ENCODE results near the gene CTNNA3. TPM values are rescaled to one million over a fixed set of nuclear protein-coding genes. Genes with fewer than 3 reads are reported as not detected.

The CTNNA3 gene
- total RNA-seq, 4 donors from 2014 or later, result 14.3 to 49.5 (median 24.2) TPM

- DNase-seq (no peak), ATAC-seq (no peak)
- in situ Hi-C loops (cut with MboI; ENCODE audit: low sequenced_read_pairs in 4 of 4), result no loop called here
- no peaks in the 10 kb centered on the region for H3K9me3 ChIP-seq
- no peak overlapping the region for H3K27ac ChIP-seq
- H3K4me1 ChIP-seq, result no peaks in the 10 kb centered on the region
- intact Hi-C loops (cut with DNase I; ENCODE audit: low total_unique reads), result no loop called here
- H3K4me3 ChIP-seq, result no peak overlapping the region
- no peaks in the 10 kb centered on the region for H3K27me3 ChIP-seq
- TF ChIP-seq CTCF (IDR thresholded peaks at IDR 0.05 in 4 of 5, conservative IDR thresholded peaks at IDR 0.05 in 1 of 5), result no peak
- TF ChIP-seq POLR2A (IDR thresholded peaks at IDR 0.05), result no peak
- H3K36me3 ChIP-seq, result no peaks in the 10 kb centered on the region
Measured at GRCh38 chr10:66041771-66042170, 1654.2 kb downstream of the CTNNA3 start.

GRCh38 chr10:66038623-66039022 is 1657.4 kb downstream of the CTNNA3 start:
- H3K9me3 ChIP-seq, result no peaks in the 10 kb centered on the region
- H3K4me3 ChIP-seq, result no peak overlapping the region
- no peaks in the 10 kb centered on the region for H3K27me3 ChIP-seq
- TF ChIP-seq CTCF (IDR thresholded peaks at IDR 0.05 in 4 of 5, conservative IDR thresholded peaks at IDR 0.05 in 1 of 5), result no peak
- no peak for TF ChIP-seq POLR2A (IDR thresholded peaks at IDR 0.05)
- in situ Hi-C loops (cut with MboI; ENCODE audit: low sequenced_read_pairs in 4 of 4) (no loop called here), intact Hi-C loops (cut with DNase I; ENCODE audit: low total_unique reads) (no loop called here)
- ATAC-seq, result no peak
- H3K36me3 ChIP-seq, result no peaks in the 10 kb centered on the region
- no peak for DNase-seq
- H3K4me1 ChIP-seq, result no peaks in the 10 kb centered on the region
- H3K27ac ChIP-seq, result no peak overlapping the region

GRCh38 chr10:66026321-66026720 is 1669.7 kb downstream of the CTNNA3 start:
- intact Hi-C loops (cut with DNase I; ENCODE audit: low total_unique reads), result no loop called here
- H3K4me1 ChIP-seq, result no peaks in the 10 kb centered on the region
- DNase-seq, result no peak

GRCh38 chr10:66025186-66025585 is 1670.8 kb downstream of the CTNNA3 start:
- Histone ChIP-seq H3K4me3 (no peak overlapping the region), H3K36me3 (no peaks in the 10 kb centered on the region), H3K9me3 (no peaks in the 10 kb centered on the region), H3K27me3 (no peaks in the 10 kb centered on the region), H3K27ac (no peak overlapping the region), H3K4me1 (no peaks in the 10 kb centered on the region)
- TF ChIP-seq POLR2A (IDR thresholded peaks at IDR 0.05) (no peak), CTCF (IDR thresholded peaks at IDR 0.05 in 4 of 5, conservative IDR thresholded peaks at IDR 0.05 in 1 of 5) (no peak)
- in situ Hi-C loops (cut with MboI; ENCODE audit: low sequenced_read_pairs in 4 of 4) (no loop called here), intact Hi-C loops (cut with DNase I; ENCODE audit: low total_unique reads) (no loop called here)
- ATAC-seq (no peak), DNase-seq (no peak)

More at GRCh38 chr10:66026321-66026720, 1669.7 kb downstream of the CTNNA3 start:
- in situ Hi-C loops (cut with MboI; ENCODE audit: low sequenced_read_pairs in 4 of 4), result no loop called here
- Histone ChIP-seq H3K27me3 (no peaks in the 10 kb centered on the region), H3K4me3 (no peak overlapping the region), H3K36me3 (no peaks in the 10 kb centered on the region), H3K9me3 (no peaks in the 10 kb centered on the region), H3K27ac (no peak overlapping the region)
- TF ChIP-seq POLR2A (IDR thresholded peaks at IDR 0.05) (no peak), CTCF (IDR thresholded peaks at IDR 0.05 in 4 of 5, conservative IDR thresholded peaks at IDR 0.05 in 1 of 5) (no peak)
- ATAC-seq, result no peak

GRCh38 chr10:66021423-66021822 is 1674.6 kb downstream of the CTNNA3 start:
- no peaks in the 10 kb centered on the region for H3K27me3 ChIP-seq
- TF ChIP-seq CTCF (IDR thresholded peaks at IDR 0.05 in 4 of 5, conservative IDR thresholded peaks at IDR 0.05 in 1 of 5) (no peak), POLR2A (IDR thresholded peaks at IDR 0.05) (no peak)
- ATAC-seq (no peak), DNase-seq (no peak)
- no peaks in the 10 kb centered on the region for H3K9me3 ChIP-seq
- H3K27ac ChIP-seq, result no peak overlapping the region
- in situ Hi-C loops (cut with MboI; ENCODE audit: low sequenced_read_pairs in 4 of 4) (no loop called here), intact Hi-C loops (cut with DNase I; ENCODE audit: low total_unique reads) (no loop called here)
- H3K36me3 ChIP-seq, result no peaks in the 10 kb centered on the region
- no peaks in the 10 kb centered on the region for H3K4me1 ChIP-seq
- H3K4me3 ChIP-seq, result no peak overlapping the region
